Renal pelvis (tissue), 4 donors: Measurements from ENCODE around the gene TRIP10. TPM values are rescaled to one million over a fixed set of nuclear protein-coding genes. Genes with fewer than 3 reads are reported as not detected.
"Not testable (repeated sequence)": the region's sequence is repeated elsewhere in the genome, so short reads cannot be mapped to it uniquely, and the experiment has no call there.

Experiments
- DNase-seq: peaks from one replicate; pipeline ENCODE4 v3.0.0-alpha.2; 2013
- polyA plus RNA-seq, 3 donors: library from polyadenylated mRNA; unstranded; fragments of 120-200 nt; gene quantifications; one replicate each; pipeline ENCODE4 v1.2.1, GENCODE V29; 2013; ENCODE audit not compliant: insufficient read length in 3 of 3

The TRIP10 gene
- polyA plus RNA-seq, 3 donors = 51.7 to 71.8 (median 58.3) TPM

- no peak for DNase-seq
These were observed 556 bp downstream of the TRIP10 start for GRCh38 chr19:6739883-6740588.

- DNase-seq = no peak
These were observed 1.3 kb downstream of the TRIP10 start for GRCh38 chr19:6740589-6741343.

GRCh38 chr19:6743066-6743465, 3.6 kb downstream of the TRIP10 start:
- DNase-seq = no peak

GRCh38 chr19:6743714-6744380, 4.4 kb downstream of the TRIP10 start:
- DNase-seq = no peak

- DNase-seq = no peak
These were observed 5.2 kb downstream of the TRIP10 start for GRCh38 chr19:6744381-6745301.

GRCh38 chr19:6745965-6746364, 6.5 kb downstream of the TRIP10 start:
- no peak for DNase-seq

- DNase-seq = not testable (repeated sequence)
These were observed 9.1 kb downstream of the TRIP10 start for GRCh38 chr19:6748543-6748942.

- no peak for DNase-seq
These were observed 10.6 kb downstream of the TRIP10 start for GRCh38 chr19:6750062-6750461.

- DNase-seq = no peak
These were observed 11.7 kb downstream of the TRIP10 start for GRCh38 chr19:6751189-6751588.

GRCh38 chr19:6752256-6753177, 13.0 kb downstream of the TRIP10 start:
- no peak for DNase-seq

- no peak for DNase-seq
These were observed 13.9 kb downstream of the TRIP10 start for GRCh38 chr19:6753178-6754031.

- DNase-seq = no peak
These were observed 14.7 kb downstream of the TRIP10 start for GRCh38 chr19:6754136-6754535.

- no peak for DNase-seq
These were observed 15.4 kb downstream of the TRIP10 start for GRCh38 chr19:6754653-6755463.

- no peak for DNase-seq
These were observed 21.1 kb downstream of the TRIP10 start for GRCh38 chr19:6760606-6761005.

- DNase-seq = no peak
These were observed 21.7 kb downstream of the TRIP10 start for GRCh38 chr19:6761053-6761676.

- not testable (repeated sequence) for DNase-seq
These were observed 22.8 kb downstream of the TRIP10 start for GRCh38 chr19:6762253-6762797.

GRCh38 chr19:6765738-6766356, 26.4 kb downstream of the TRIP10 start:
- DNase-seq = peak; percentile 69
